K562 (cell line): ENCODE results near the gene FOSL1. TPM values are rescaled to one million over a fixed set of nuclear protein-coding genes. Genes with fewer than 3 reads are reported as not detected.

Experiments
- ATF1 ChIP-seq, 2 experiments: fragments of 450-650 bp in 1 of 2; IDR thresholded peaks; 2 replicates each; pipeline ENCODE4 v1.6.1; 2016; ENCODE audit warnings: missing compliant biosample characterization in 1 of 2, missing genetic modification characterization in 1 of 2
- ATF4 ChIP-seq: fragments of 450-650 bp; formaldehyde crosslinking; IDR thresholded peaks from 2 replicates; pipeline ENCODE4 v1.4.0; 2022; ENCODE audit warnings: mild to moderate bottlenecking, moderate library complexity
- CAMTA2 ChIP-seq: fragments of 250-450 bp; sonication (Bioruptor Pico); conservative IDR thresholded peaks from 2 replicates; pipeline ENCODE4 v1.5.1; 2022
- ERF ChIP-seq: fragments of 450-650 bp; formaldehyde crosslinking; IDR thresholded peaks from 2 replicates; pipeline ENCODE4 v1.4.0; 2020; ENCODE audit warnings: mild to moderate bottlenecking, mixed read lengths
- KAT7 ChIP-seq: sonication (generic); formaldehyde crosslinking; IDR thresholded peaks from 2 replicates; pipeline ENCODE4 v1.8.0; 2022; ENCODE audit warnings: missing genetic modification reagents, mild to moderate bottlenecking, borderline replicate concordance
- KLF6 ChIP-seq: fragments of 250-450 bp; sonication (Bioruptor Pico); IDR thresholded peaks from 2 replicates; pipeline ENCODE4 v1.4.0; 2020; ENCODE audit warnings: mild to moderate bottlenecking, moderate library complexity, borderline replicate concordance
- MAZ ChIP-seq, 2 experiments: fragments of 450-650 bp in 1 of 2; sonication (generic) in 1 of 2; formaldehyde crosslinking; IDR thresholded peaks in 1 of 2; conservative IDR thresholded peaks in 1 of 2; 2 replicates each; pipeline versions ENCODE4 v1.4.0 to v1.5.0; 2020; ENCODE audit warnings: mild to moderate bottlenecking in 1 of 2, missing genetic modification reagents in 1 of 2
- NFIC ChIP-seq: fragments of 450-650 bp; IDR thresholded peaks from 2 replicates; pipeline ENCODE4 v1.6.1; 2017; ENCODE audit warnings: mild to moderate bottlenecking, inconsistent platforms
- RNF219 ChIP-seq: fragments of 250-450 bp; sonication (Bioruptor Pico); IDR thresholded peaks from 2 replicates; pipeline ENCODE4 v1.5.0; 2022; ENCODE audit warnings: mild to moderate bottlenecking
- RREB1 ChIP-seq: fragments of 250-450 bp; sonication (Bioruptor Pico); IDR thresholded peaks from 2 replicates; pipeline ENCODE4 v1.4.0; 2020
- ZC3H4 ChIP-seq: sonication (generic); formaldehyde crosslinking; IDR thresholded peaks from 2 replicates; pipeline ENCODE4 v1.9.0; 2021; ENCODE audit warnings: missing genetic modification reagents, borderline replicate concordance
- ZNF561 ChIP-seq: fragments of 450-650 bp; formaldehyde crosslinking; conservative IDR thresholded peaks from 2 replicates; pipeline ENCODE4 v1.4.0; 2020; ENCODE audit warnings: mild to moderate bottlenecking, moderate library complexity
- ZNF644 ChIP-seq: fragments of 200-800 bp; sonication (Bioruptor generic); IDR thresholded peaks from 2 replicates; pipeline ENCODE4 v1.6.1; 2016; ENCODE audit warnings: low read depth, missing genetic modification characterization, missing compliant biosample characterization
- polyA plus RNA-seq, 8 experiments: library from polyadenylated mRNA; depleted of rRNA in 4 of 8; stranded (reverse) in 5 of 8; unstranded in 3 of 8; fragments of >200 nt; fragmentation: Nextera tagmentation in 2 of 8; fragmentation: Illumina TruSeq in 1 of 8; extraction: Ambion mirVana in 2 of 8; extraction: Trizol in 1 of 8; gene quantifications; 2 replicates each; pipeline versions ENCODE4 v1.2.1 to v1.2.3, GENCODE V29; 2011 to 2014; ENCODE audit warnings: inconsistent platforms in 1 of 8, missing spikeins in 1 of 8
- total RNA-seq, 7 experiments: library from RNA; depleted of rRNA in 6 of 7; stranded (reverse); fragments of >200 nt in 6 of 7; fragmentation: Illumina TruSeq in 2 of 7; extraction: Trizol in 2 of 7; gene quantifications; 2 replicates each; pipeline versions ENCODE4 v1.2.1 to v1.2.3, GENCODE V29; 2011 to 2021; ENCODE audit warnings: low replicate concordance in 1 of 7
- TF ChIP-seq, protein P1 (sequence below): sonication (generic); formaldehyde crosslinking; IDR thresholded peaks from 2 replicates; pipeline ENCODE4 v1.9.0; 2022; ENCODE audit warnings: mild to moderate bottlenecking, missing genetic modification reagents
- TF ChIP-seq, protein P2 (sequence below): sonication (generic); formaldehyde crosslinking; IDR thresholded peaks from 2 replicates; pipeline ENCODE4 v1.8.0; 2022; ENCODE audit warnings: mild to moderate bottlenecking, missing genetic modification reagents

The FOSL1 gene
- total and polyA plus RNA-seq, 9 of the 15 experiments (the other 6 are each of a cell fraction or from before 2014, with no cell fraction given): 3.5 to 39.6 (median 10.0) TPM

DNA sequence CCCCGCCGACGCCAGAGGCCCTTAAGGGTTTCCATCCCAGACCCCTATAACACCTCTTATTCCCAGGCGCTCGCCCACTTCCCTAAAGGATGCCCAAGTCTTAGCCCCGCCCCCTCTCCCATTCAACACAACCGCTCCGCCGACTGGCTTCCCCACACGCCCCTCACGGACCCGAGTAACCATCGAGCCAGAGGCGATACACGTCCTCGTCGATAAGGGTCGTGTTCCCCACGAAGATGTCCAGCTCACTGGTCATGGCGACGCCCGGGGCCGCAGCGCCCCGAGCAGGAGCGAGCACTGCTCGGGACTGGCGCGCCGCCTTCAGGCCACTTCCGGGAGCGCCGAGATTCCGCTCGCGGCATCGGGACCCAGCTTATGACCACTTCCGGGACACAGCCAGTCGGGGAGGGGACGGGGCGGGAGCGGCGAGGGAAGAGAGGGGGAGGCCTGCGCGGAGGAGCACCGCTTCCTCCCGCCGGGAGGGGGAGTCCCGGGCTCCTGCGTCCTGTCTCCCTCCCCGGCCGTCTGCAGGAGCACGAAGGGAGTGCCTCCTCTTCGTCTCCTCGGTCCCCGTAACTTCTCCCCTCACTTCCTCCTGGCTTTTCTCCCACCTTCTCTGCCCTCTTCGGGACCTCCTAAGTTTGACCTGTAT, 11.9 kb downstream of the FOSL1 start, which contains the start of gene FIBP (continued):
- TF ChIP-seq MAZ (CRISPR knock-in tag; conservative IDR thresholded peaks at IDR 0.05 in 1 of 2, IDR thresholded peaks at IDR 0.05 in 1 of 2) (peak; percentile 97 to 98), RNF219 (CRISPR knock-in tag) (no peak), CAMTA2 (no peak), ZNF561 (no peak), ERF (CRISPR knock-in tag) (no peak), KLF6 (CRISPR knock-in tag) (no peak), ZC3H4 (CRISPR knock-in tag) (no peak), NFIC (no peak; the same call in 1 of the 2 replicates), ZNF644 (tag) (no peak), RREB1 (CRISPR knock-in tag) (no peak), ATF4 (CRISPR knock-in tag) (0 out of 2 replicates have a peak, but pooled peaks have one; percentile 15), KAT7 (peak; percentile 92; the same call in 1 of the 2 replicates), ATF1 (CRISPR knock-in tag; IDR thresholded peaks at IDR 0.05) (peak; percentile 79), ATF1 (tag; IDR thresholded peaks at IDR 0.05) (peak; percentile 95)
- TF ChIP-seq, protein P1, sequence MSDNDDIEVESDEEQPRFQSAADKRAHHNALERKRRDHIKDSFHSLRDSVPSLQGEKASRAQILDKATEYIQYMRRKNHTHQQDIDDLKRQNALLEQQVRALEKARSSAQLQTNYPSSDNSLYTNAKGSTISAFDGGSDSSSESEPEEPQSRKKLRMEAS: no peak; the same call in 1 of the 2 replicates
- TF ChIP-seq, protein P2, sequence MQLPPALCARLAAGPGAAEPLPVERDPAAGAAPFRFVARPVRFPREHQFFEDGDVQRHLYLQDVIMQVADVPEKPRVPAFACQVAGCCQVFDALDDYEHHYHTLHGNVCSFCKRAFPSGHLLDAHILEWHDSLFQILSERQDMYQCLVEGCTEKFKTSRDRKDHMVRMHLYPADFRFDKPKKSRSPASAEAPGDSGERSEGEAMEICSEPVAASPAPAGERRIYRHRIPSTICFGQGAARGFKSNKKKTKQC (CRISPR knock-in tag): peak; percentile 58; the same call in 1 of the 2 replicates
